HepG2 (cell line): ENCODE data around the gene TTC28. TPM values are rescaled to one million over a fixed set of nuclear protein-coding genes. Genes with fewer than 3 reads are reported as not detected.

Experiments
- ADNP ChIP-seq: sonication (generic); formaldehyde crosslinking; IDR thresholded peaks from 2 replicates; pipeline ENCODE4 v1.4.0; 2020; ENCODE audit warnings: missing genetic modification reagents
- EHMT2 ChIP-seq: fragments of 200-600 bp; sonication (generic); IDR thresholded peaks from 2 replicates; pipeline ENCODE4 v1.7.0; 2017; ENCODE audit warnings: antibody characterized with exemption, low read depth, low read length, borderline replicate concordance
- NR0B2 ChIP-seq: sonication (generic); formaldehyde crosslinking; IDR thresholded peaks from 2 replicates; pipeline ENCODE4 v1.4.0; 2020; ENCODE audit warnings: mild to moderate bottlenecking, missing genetic modification reagents
- PRPF4 ChIP-seq: fragments of 200-400 bp; formaldehyde crosslinking; IDR thresholded peaks from 2 replicates; pipeline ENCODE4 v1.6.1; 2016; ENCODE audit warnings: low read length, low read depth; ENCODE audit not compliant: poor library complexity, severe bottlenecking
- SMAD1 ChIP-seq: sonication (generic); formaldehyde crosslinking; IDR thresholded peaks from 2 replicates; pipeline ENCODE4 v1.4.0; 2020; ENCODE audit warnings: missing genetic modification reagents, low read depth, mild to moderate bottlenecking, borderline replicate concordance
- SP5 ChIP-seq: IDR thresholded peaks from 2 replicates; pipeline ENCODE4 v1.6.1; 2016; ENCODE audit warnings: low read depth, borderline replicate concordance
- U2AF1 ChIP-seq: fragments of 200-400 bp; formaldehyde crosslinking; optimal IDR thresholded peaks from 2 replicates; pipeline ENCODE3; 2017; ENCODE audit warnings: mild to moderate bottlenecking, low read depth, low read length
- ZBTB46 ChIP-seq: sonication (generic); formaldehyde crosslinking; IDR thresholded peaks from 2 replicates; pipeline ENCODE4 v1.4.0; 2020; ENCODE audit warnings: mild to moderate bottlenecking, missing genetic modification reagents, borderline replicate concordance
- ZEB1 ChIP-seq: IDR thresholded peaks from 2 replicates; pipeline ENCODE4 v1.6.1; 2012; ENCODE audit warnings: mild to moderate bottlenecking, low read depth, inconsistent platforms; ENCODE audit not compliant: insufficient replicate concordance
- ZNF180 ChIP-seq: sonication (generic); formaldehyde crosslinking; IDR thresholded peaks from 2 replicates; pipeline ENCODE4 v1.4.0; 2020; ENCODE audit warnings: low read depth, missing genetic modification reagents, borderline replicate concordance
- ZNF256 ChIP-seq: sonication (generic); formaldehyde crosslinking; conservative IDR thresholded peaks from 2 replicates; pipeline ENCODE4 v1.4.0; 2020; ENCODE audit warnings: missing genetic modification reagents
- ZNF883 ChIP-seq: sonication (generic); formaldehyde crosslinking; IDR thresholded peaks from 2 replicates; pipeline ENCODE4 v1.5.1; 2020; ENCODE audit warnings: mild to moderate bottlenecking, missing genetic modification reagents; ENCODE audit errors: not compliant biosample characterization
- polyA plus RNA-seq, 8 experiments: library from polyadenylated mRNA; depleted of rRNA in 3 of 8; stranded (reverse) in 7 of 8; unstranded in 1 of 8; fragments of >200 nt; fragmentation: Illumina TruSeq in 4 of 8; extraction: Trizol in 4 of 8; gene quantifications; 2 replicates each; pipeline versions ENCODE4 v1.2.1 to v1.2.3, GENCODE V29; 2011 to 2016; ENCODE audit warnings: low read depth in 4 of 8, missing spikeins in 1 of 8, mixed read lengths in 1 of 8; ENCODE audit not compliant: insufficient read depth in 1 of 8
- total RNA-seq, 5 experiments: library from RNA; depleted of rRNA; stranded (reverse); fragments of >200 nt; fragmentation: Illumina TruSeq; extraction: Trizol; gene quantifications; 2 replicates each; pipeline ENCODE4 v1.2.3, GENCODE V29; 2016; ENCODE audit warnings: low read depth in 1 of 5

TTC28 gene
- total and polyA plus RNA-seq, 2 of the 13 experiments (the other 11 are each of a cell fraction or from before 2014, with no cell fraction given) = 4.2 to 13.1 TPM

DNA sequence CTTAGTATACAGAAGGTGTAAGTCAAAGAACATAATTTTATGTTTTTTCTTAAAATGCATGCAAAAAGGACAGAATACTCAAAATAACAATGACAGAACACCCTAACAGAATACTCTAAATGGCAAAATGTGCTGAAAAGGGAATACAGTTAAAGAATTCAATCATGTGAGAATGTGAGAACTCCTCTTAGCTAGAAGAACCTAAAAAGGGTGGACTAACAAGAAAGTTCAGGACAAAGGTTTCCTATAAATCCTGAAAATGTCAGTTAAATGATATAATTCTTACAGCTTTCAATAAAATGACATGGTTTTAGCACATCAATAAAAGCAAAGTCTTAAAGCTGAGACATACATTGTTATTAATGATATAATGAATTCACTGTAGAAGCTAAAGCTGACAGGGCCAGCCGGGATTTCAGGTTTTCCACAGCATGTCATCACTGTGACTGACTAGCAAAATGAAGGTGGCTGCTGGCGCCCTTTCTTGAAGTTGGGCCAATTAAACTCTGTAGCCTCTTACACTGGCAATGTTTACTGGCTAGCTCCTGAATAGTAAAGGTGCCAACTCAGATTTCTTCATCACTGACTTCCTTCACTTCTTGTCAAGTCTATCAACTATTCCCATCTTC is 244.4 kb downstream of the TTC28 start (continued):
- TF ChIP-seq ZNF256 (CRISPR knock-in tag) = no peak
- no peak for TF ChIP-seq SP5 (CRISPR knock-in tag)
- no peak for TF ChIP-seq PRPF4
- TF ChIP-seq EHMT2 = no peak
- TF ChIP-seq NR0B2 (CRISPR knock-in tag) = no peak
- TF ChIP-seq U2AF1 = no peak
- TF ChIP-seq SMAD1 (CRISPR knock-in tag) = no peak
- no peak for TF ChIP-seq ZNF883
- no peak for TF ChIP-seq ZBTB46 (CRISPR knock-in tag)
- no peak for TF ChIP-seq ZEB1
- no peak for TF ChIP-seq ZNF180 (CRISPR knock-in tag)
- TF ChIP-seq ADNP (CRISPR knock-in tag) = no peak
